Erythroblast (primary cell): Measurements from ENCODE around the gene TOM1L1.

Experiments used
- DNase-seq, 2 experiments: peaks; one replicate each; lab custom pipeline; 2025; lab: John Stamatoyannopoulos, UW
- GATA1 ChIP-seq: IDR thresholded peaks from 2 replicates; pipeline ENCODE4 v1.6.1; 2011; ENCODE audit warnings: low read depth, mild to moderate bottlenecking, control low read depth, low read length, moderate library complexity
- POLR2A ChIP-seq: IDR thresholded peaks from 2 replicates; pipeline ENCODE4 v1.6.1; 2011; ENCODE audit warnings: mild to moderate bottlenecking, low read length

Gene TOM1L1

GRCh38 chr17:54906683-54907082 is 6.0 kb downstream of the TOM1L1 start:
- TF ChIP-seq POLR2A (no peak), GATA1 (no peak)
- DNase-seq, result peak in 1 of 2 experiments; percentile 10

- no peak for DNase-seq
- TF ChIP-seq POLR2A, result no peak
- TF ChIP-seq GATA1, result no peak
These were observed 6.7 kb downstream of the TOM1L1 start for GRCh38 chr17:54907376-54907775.

GRCh38 chr17:54909766-54910165 is 9.1 kb downstream of the TOM1L1 start:
- no peak for DNase-seq
- no peak for TF ChIP-seq GATA1
- TF ChIP-seq POLR2A, result no peak

GRCh38 chr17:54916721-54917120 is 16.1 kb downstream of the TOM1L1 start:
- TF ChIP-seq POLR2A (no peak), GATA1 (no peak)
- no peak for DNase-seq

- TF ChIP-seq GATA1, result no peak
- no peak for TF ChIP-seq POLR2A
- DNase-seq, result no peak
These were observed 18.8 kb downstream of the TOM1L1 start for GRCh38 chr17:54919425-54919824.

- TF ChIP-seq GATA1, result no peak
- no peak for TF ChIP-seq POLR2A
These were observed 20.2 kb downstream of the TOM1L1 start for GRCh38 chr17:54920819-54921218.

GRCh38 chr17:54924405-54924804 is 23.8 kb downstream of the TOM1L1 start:
- no peak for DNase-seq
- TF ChIP-seq GATA1 (no peak), POLR2A (no peak)

More at GRCh38 chr17:54920819-54921218, 20.2 kb downstream of the TOM1L1 start:
- no peak for DNase-seq

GRCh38 chr17:54927525-54927924 is 26.9 kb downstream of the TOM1L1 start:
- no peak for DNase-seq
- TF ChIP-seq POLR2A (no peak), GATA1 (no peak)

GRCh38 chr17:54932711-54933110 is 32.1 kb downstream of the TOM1L1 start:
- DNase-seq, result no peak
- TF ChIP-seq GATA1 (no peak), POLR2A (no peak)

GRCh38 chr17:54933921-54934320 is 33.3 kb downstream of the TOM1L1 start:
- TF ChIP-seq GATA1, result no peak
- no peak for TF ChIP-seq POLR2A
- peak; percentile 1 to 31 for DNase-seq

- TF ChIP-seq GATA1, result no peak
- no peak for TF ChIP-seq POLR2A
- no peak for DNase-seq
These were observed 34.8 kb downstream of the TOM1L1 start for GRCh38 chr17:54935471-54935870.

- DNase-seq, result no peak
- no peak for TF ChIP-seq POLR2A
- TF ChIP-seq GATA1, result no peak
These were observed 36.4 kb downstream of the TOM1L1 start for GRCh38 chr17:54937018-54937417.

- TF ChIP-seq POLR2A, result no peak
- no peak for TF ChIP-seq GATA1
- no peak for DNase-seq
These were observed 36.8 kb downstream of the TOM1L1 start for GRCh38 chr17:54937426-54937825.

GRCh38 chr17:54941285-54941684 is 40.6 kb downstream of the TOM1L1 start:
- TF ChIP-seq GATA1 (no peak), POLR2A (no peak)
- no peak for DNase-seq

- TF ChIP-seq POLR2A, result no peak
- no peak for TF ChIP-seq GATA1
These were observed 44.1 kb downstream of the TOM1L1 start for GRCh38 chr17:54944796-54945195.

GRCh38 chr17:54945231-54945630 is 44.6 kb downstream of the TOM1L1 start:
- no peak for TF ChIP-seq POLR2A
- TF ChIP-seq GATA1, result no peak
- no peak for DNase-seq

More at GRCh38 chr17:54944796-54945195, 44.1 kb downstream of the TOM1L1 start:
- peak in 1 of 2 experiments; percentile 7 for DNase-seq
